HG02642 (cell line): ENCODE results near the gene LYSMD2.

Experiments used
- ATAC-seq: cut with Tn5 transposase; IDR thresholded peaks from one replicate; pipeline ENCODE4 v1.9.1; 2021; ENCODE audit warnings: mild to moderate bottlenecking; ENCODE audit not compliant: unreplicated experiment, poor library complexity

Gene LYSMD2

GRCh38 chr15:51677021-51677420, 60.4 kb downstream of the LYSMD2 start:
- no peak for ATAC-seq

DNA sequence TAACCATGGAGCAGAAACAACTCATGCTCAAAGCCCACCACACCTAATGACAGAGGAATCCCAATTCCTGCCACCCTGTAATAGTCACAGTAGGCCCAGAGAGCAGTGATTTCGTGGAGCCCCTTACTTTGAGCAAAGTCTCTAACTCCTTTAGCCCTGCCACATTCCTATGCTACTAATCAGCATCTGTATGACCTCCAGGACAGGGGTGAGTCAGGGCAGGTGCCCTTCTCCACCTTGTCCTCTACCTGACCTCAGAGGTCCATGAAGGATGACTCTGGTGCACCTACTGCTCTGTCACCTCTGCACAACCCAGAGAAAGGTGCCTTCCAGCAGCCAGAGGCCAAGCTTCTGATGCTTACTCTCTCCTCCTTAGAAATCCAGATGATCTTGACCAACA, 62.2 kb downstream of the LYSMD2 start:
- no peak for ATAC-seq
